Raji (cell line): ENCODE data around the gene CARS1.

Experiments
- POLR2A ChIP-seq: IDR thresholded peaks from 2 replicates; pipeline ENCODE4 v1.6.1; 2011; ENCODE audit warnings: low read depth, low read length, control low read depth; ENCODE audit not compliant: insufficient read depth

Gene CARS1

GRCh38 chr11:3092603-3093141 lies 35.4 kb upstream of the CARS1 start:
- no peak for TF ChIP-seq POLR2A

GRCh38 chr11:3091846-3092602 lies 34.8 kb upstream of the CARS1 start:
- TF ChIP-seq POLR2A, result no peak

- TF ChIP-seq POLR2A, result no peak
Measured at GRCh38 chr11:3091081-3091845, 34.0 kb upstream of the CARS1 start.

GRCh38 chr11:3090096-3090901 lies 33.1 kb upstream of the CARS1 start:
- TF ChIP-seq POLR2A, result no peak

- no peak for TF ChIP-seq POLR2A
Measured at GRCh38 chr11:3089236-3090061, 32.2 kb upstream of the CARS1 start.

GRCh38 chr11:3088806-3089205 lies 31.6 kb upstream of the CARS1 start:
- TF ChIP-seq POLR2A, result no peak

- TF ChIP-seq POLR2A, result no peak
Measured at GRCh38 chr11:3087821-3088800, 30.9 kb upstream of the CARS1 start.

GRCh38 chr11:3087373-3087772 lies 30.1 kb upstream of the CARS1 start:
- no peak for TF ChIP-seq POLR2A

GRCh38 chr11:3086671-3087150 lies 29.5 kb upstream of the CARS1 start:
- TF ChIP-seq POLR2A, result no peak

GRCh38 chr11:3086114-3086513 lies 28.9 kb upstream of the CARS1 start:
- no peak for TF ChIP-seq POLR2A

GRCh38 chr11:3085052-3085451 lies 27.8 kb upstream of the CARS1 start:
- TF ChIP-seq POLR2A, result no peak

GRCh38 chr11:3083321-3083720 lies 26.1 kb upstream of the CARS1 start:
- TF ChIP-seq POLR2A, result no peak

GRCh38 chr11:3081386-3081751 lies 24.1 kb upstream of the CARS1 start:
- TF ChIP-seq POLR2A, result no peak
